NCI-H524 (cell line): ENCODE data around the gene ABCB10.
"Not testable (repeated sequence)": the region's sequence is repeated elsewhere in the genome, so short reads cannot be mapped to it uniquely, and the experiment has no call there.

Experiments
- DNase-seq, 2 experiments: peaks; one replicate each; lab custom pipeline; 2025; lab: John Stamatoyannopoulos, UW

ABCB10 gene

GRCh38 chr1:229537894-229538293 is 20.6 kb downstream of the ABCB10 start:
- DNase-seq: peak in 1 of 2 experiments; percentile 22

DNA sequence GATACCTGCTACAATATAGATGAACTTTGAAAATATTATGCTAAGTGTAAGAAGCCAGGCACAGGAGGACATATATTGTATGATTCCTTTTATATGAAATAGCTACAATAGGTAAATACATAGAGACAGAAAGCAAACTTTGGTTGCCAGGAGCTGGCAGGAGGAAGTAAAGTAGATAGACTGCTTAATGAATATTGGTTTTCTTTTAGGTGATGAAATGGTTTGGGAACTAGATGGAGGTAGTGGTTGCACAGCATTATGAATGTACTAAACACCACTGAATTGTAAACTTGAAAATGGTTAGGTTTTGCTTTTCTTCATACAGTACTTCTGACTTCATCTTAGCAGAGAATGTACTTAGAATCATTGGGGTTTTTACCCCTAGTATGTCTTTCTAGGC is 21.5 kb downstream of the ABCB10 start:
- no peak for DNase-seq

- DNase-seq: no peak
Observed at GRCh38 chr1:229535230-229535629, 23.3 kb downstream of the ABCB10 start.

DNA sequence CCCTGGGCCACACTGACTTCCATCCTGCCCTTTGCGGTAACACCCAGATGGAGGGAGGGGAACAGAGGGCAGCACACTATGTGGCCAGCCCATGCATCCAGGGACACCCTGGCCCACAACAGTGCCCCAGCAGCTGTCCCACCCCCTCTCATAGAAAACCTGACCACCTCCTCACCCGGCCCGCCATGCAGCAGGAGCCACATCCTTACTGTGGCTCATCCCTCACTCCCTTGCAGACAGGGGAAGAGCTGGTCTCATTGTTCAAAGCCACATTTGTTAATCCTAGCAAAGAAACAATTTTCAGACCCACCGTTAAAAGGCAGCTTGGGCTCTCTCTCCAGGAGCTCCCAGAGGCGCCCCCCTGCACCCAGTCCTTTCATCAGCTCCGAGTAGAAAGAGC is 27.2 kb downstream of the ABCB10 start:
- no peak for DNase-seq

- no peak for DNase-seq
Observed at GRCh38 chr1:229529639-229530038, 28.9 kb downstream of the ABCB10 start.

DNA sequence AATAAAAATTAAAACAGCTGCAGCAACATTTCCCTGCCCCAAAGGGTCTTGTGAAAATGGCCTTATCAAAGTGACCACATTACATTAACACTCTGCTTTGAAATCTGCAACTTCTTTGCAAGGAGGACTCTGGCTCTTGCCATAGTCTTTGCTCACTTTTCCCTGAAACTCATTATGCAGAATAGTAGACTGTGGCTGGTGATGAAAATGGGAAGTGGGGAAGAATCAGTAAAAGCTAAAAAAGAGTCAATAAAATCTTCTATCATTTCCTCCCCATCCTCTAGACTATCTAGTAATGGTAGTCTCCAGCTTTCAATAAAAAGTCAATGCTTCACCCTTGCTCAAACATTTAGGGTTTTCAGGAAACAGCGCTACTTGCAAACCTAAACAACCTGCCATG is 31.8 kb downstream of the ABCB10 start:
- no peak for DNase-seq

DNA sequence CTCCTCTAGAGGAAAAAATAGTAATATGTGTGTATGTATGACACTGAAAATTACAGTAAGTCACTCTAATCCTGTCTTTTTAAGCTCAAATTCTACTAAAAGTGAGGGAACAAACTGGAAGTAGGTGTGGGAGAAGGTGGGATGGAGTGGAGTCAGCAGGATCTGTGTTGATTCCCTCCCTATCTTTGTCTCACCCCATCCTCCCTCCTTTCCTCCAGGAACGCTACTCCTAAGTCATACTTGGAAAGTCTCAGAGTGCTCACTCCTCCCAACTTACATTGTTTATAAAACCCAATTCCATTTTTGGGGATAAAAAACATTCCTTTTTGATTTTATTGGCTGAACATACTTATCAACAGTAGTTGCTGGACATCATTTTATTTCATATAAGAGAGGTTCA is 35.5 kb downstream of the ABCB10 start:
- no peak for DNase-seq

- DNase-seq: peak; percentile 36 to 63
Observed at GRCh38 chr1:229514578-229515275, 43.8 kb downstream of the ABCB10 start.

DNA sequence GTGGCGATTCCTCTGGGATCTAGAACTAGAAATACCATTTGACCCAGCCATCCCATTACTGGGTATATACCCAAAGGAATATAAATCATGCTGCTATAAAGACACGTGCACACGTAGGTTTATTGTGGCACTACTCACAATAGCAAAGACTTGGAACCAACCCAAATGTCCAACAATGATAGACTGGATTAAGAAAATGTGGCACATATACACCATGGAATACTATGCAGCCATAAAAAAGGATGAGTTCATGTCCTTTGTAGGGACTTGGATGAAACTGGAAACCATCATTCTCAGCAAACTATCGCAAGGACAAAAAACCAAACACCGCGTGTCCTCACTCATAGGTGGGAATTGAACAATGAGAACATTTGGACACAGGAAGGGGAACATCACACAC is 46.9 kb downstream of the ABCB10 start:
- not testable (repeated sequence) for DNase-seq

DNA sequence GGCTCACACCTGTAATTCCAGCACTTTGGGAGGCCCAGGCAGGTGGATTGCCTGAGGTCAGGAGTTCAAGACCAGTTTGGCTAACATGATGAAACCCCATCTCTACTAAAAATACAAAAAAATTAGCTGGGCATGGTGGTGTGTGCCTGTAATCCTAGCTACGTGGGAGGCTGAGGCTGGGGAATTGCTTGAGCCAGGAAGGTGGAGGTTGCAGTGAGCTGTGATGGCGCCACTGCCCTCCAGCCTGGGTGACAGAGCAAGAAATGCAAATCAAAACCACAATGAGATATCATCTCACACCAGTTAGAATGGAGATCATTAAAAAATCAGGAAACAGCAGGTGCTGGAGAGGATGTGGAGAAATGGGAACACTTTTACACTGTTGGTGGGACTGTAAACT is 47.3 kb downstream of the ABCB10 start:
- not testable (repeated sequence) for DNase-seq

DNA sequence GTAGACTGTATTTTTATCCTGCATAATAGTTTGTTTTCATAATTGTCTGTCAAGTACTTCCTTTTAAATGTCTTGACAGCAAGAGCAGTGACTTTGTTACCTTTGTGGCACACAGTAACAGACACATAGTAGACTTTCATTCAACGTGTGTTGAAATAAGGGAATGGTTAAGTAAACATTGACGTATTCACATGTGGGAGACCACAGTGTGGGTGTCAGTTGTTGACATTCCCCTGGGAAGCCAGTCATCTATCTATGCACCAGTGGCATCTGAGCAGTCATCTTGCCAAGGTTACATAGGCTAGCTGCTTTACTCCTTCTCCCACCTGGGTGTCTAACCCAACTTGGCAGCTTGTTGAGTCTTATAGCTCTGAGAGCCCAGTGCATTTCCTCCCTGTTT is 48.9 kb downstream of the ABCB10 start:
- no peak for DNase-seq

GRCh38 chr1:229508823-229509337 is 49.6 kb downstream of the ABCB10 start:
- no peak for DNase-seq

GRCh38 chr1:229507951-229508822 is 50.3 kb downstream of the ABCB10 start, which contains the start of gene NUP133:
TSS of gene NUP133 (minus strand) at chr1:229508341. CDS start at chr1:229508249, 92 bp downstream.
- peak; percentile 88 to 95 for DNase-seq

- DNase-seq: no peak
Observed at GRCh38 chr1:229507502-229507901, 51.0 kb downstream of the ABCB10 start.

GRCh38 chr1:229506633-229507032 is 51.9 kb downstream of the ABCB10 start:
- DNase-seq: no peak

DNA sequence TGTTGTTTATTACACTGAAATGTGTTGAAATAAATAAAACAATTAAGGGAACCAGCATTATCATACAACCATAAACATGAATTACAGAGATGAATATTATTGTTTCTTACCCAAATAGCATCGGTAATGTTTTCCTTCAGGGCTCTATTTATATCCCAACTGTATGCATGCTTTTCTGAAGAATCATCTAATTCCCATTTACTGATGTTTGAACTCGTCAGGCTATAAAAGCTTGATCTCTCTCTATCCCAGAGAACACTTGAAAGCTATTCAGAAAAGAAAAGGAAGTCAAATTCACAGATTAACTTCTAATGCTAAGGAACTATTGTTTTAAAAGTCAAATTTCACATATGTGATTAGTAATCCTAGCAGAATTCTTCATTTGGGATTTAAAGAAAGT is 62.7 kb downstream of the ABCB10 start:
- no peak for DNase-seq

DNA sequence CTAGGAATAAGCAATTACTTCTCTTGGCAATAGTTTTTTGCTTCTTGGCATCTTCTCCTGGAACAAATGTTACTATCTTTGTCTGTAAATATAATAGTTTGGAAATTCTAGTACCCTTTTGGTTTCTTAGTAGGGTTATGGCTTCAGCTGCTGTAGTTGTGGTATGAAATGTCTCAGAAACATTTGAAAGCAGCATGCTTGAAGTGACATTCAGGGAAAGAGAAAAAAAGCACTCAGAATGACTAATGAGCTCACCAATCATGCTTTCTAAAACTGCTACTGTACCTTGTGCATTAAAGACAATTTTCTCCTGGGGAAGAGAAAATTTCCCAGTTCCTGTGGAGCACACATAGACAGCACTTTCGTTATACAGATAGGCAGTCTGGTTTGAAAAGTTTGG is 71.3 kb downstream of the ABCB10 start:
- DNase-seq: no peak

- DNase-seq: no peak
Observed at GRCh38 chr1:229485318-229485717, 73.2 kb downstream of the ABCB10 start.

DNA sequence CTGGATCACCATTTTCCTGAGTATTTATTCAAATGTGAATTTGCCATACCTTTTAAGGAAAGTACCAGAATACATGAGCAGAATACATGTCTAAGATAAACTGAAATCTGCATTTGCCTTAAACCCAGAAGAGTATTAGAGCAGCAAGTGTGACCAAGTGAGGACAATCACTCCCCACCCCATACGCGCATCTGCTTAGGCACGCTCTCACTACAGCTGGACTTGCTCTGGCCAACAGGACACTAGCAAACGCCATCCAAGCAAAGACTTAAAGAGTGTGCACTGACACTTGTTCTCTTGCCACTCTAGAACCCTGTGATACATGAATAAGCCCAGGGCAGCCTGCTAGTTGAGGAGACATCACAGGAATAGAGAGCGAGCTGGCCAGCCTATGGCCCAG is 76.0 kb downstream of the ABCB10 start:
- no peak for DNase-seq

- DNase-seq: no peak
Observed at GRCh38 chr1:229480495-229480894, 78.0 kb downstream of the ABCB10 start.

- no peak for DNase-seq
Observed at GRCh38 chr1:229479660-229480399, 78.7 kb downstream of the ABCB10 start.

- DNase-seq: no peak
Observed at GRCh38 chr1:229478852-229479251, 79.7 kb downstream of the ABCB10 start.
